HepG2 (cell line): Measurements from ENCODE around the gene VGLL4. TPM values are rescaled to one million over a fixed set of nuclear protein-coding genes. Genes with fewer than 3 reads are reported as not detected.

Experiments
- ATAC-seq: fragments of 200-7000 bp; cut with Tn5 transposase; 3 replicates; pipeline ENCODE4 v1.9.1; 2020; ENCODE audit warnings: mild to moderate bottlenecking, moderate library complexity
- BruUV-seq: library from RNA; stranded (reverse); fragments of 400-500 nt; replicated peaks from 2 replicates; lab custom pipeline; 2021; lab: Mats Ljungman, UMichigan
- CTCF ChIA-PET: fragments of 300-600 bp; formaldehyde crosslinking; extraction: SDS; loops from one replicate; lab custom pipeline; 2021; ENCODE audit warnings: low total read pairs, inconsistent platforms, low intra/inter-chr PET ratio; lab: Yijun Ruan, JAX
- POLR2A ChIA-PET: fragments of 350-600 bp; sonication (Branson Sonifier 250); formaldehyde crosslinking; loops from one replicate; lab custom pipeline; 2020; ENCODE audit warnings: antibody characterized with exemption, inconsistent platforms; lab: Yijun Ruan, JAX
- DNase-seq: peaks from one replicate; pipeline ENCODE4 v3.0.0-alpha.2; 2015; ENCODE audit warnings: low spot score
- FAIRE-seq: peaks from 3 replicates; lab custom pipeline; 2011; peaks lifted over from hg19 to GRCh38; lab: Jason Lieb, UNC
- H2AFZ ChIP-seq: one replicate; pipeline ENCODE4 v1.6.1; 2011; ENCODE audit warnings: low read length, inconsistent platforms
- H3K27ac ChIP-seq: fragments of 300-600 bp; 3 replicates; pipeline ENCODE4 v1.8.0; 2011; ENCODE audit warnings: mixed run types, mild to moderate bottlenecking, mixed read lengths, low read length, inconsistent platforms; ENCODE audit not compliant: insufficient read depth; ENCODE audit errors: extremely low read length
- H3K27me3 ChIP-seq, 2 experiments: fragments of 200-600 bp in 1 of 2; 2 replicates in 1 of 2; 3 replicates in 1 of 2; pipeline versions ENCODE4 v1.6.0 to v1.8.0; 2011; ENCODE audit warnings: low read length in 2 of 2, mild to moderate bottlenecking in 2 of 2, moderate library complexity in 2 of 2, inconsistent platforms in 1 of 2; ENCODE audit not compliant: insufficient read depth in 2 of 2, control insufficient read depth in 1 of 2
- H3K36me3 ChIP-seq, 2 experiments: fragments of 200-600 bp in 1 of 2; replicated peaks in 1 of 2; 2 replicates in 1 of 2; 3 replicates in 1 of 2; pipeline versions ENCODE4 v1.5.1 to v1.8.0; 2011; ENCODE audit warnings: low read length in 2 of 2, inconsistent platforms in 1 of 2; ENCODE audit not compliant: insufficient read depth in 2 of 2, control insufficient read depth in 1 of 2
- H3K4me1 ChIP-seq: 2 replicates; pipeline ENCODE4 v1.5.1; 2012; ENCODE audit warnings: low read length, inconsistent platforms; ENCODE audit not compliant: insufficient read depth
- H3K4me2 ChIP-seq: 2 replicates; pipeline ENCODE4 v1.6.0; 2011; ENCODE audit warnings: low read depth, low read length, inconsistent platforms
- H3K4me3 ChIP-seq, 3 experiments: fragments of 200-600 bp in 1 of 3; sonication (generic), shearing (Covaris generic) in 1 of 3; replicated peaks in 1 of 3; 2 replicates each; pipeline ENCODE4 v1.5.1; 2011 to 2016; ENCODE audit warnings: low read length in 3 of 3, inconsistent platforms in 2 of 3, low read depth in 2 of 3, mild to moderate bottlenecking in 2 of 3, control low read depth in 1 of 3, mixed read lengths in 1 of 3; ENCODE audit not compliant: insufficient read depth in 1 of 3
- H3K79me2 ChIP-seq: one replicate; pipeline ENCODE4 v1.6.1; 2011; ENCODE audit warnings: low read length, inconsistent platforms; ENCODE audit not compliant: insufficient read depth
- H3K9ac ChIP-seq: 2 replicates; pipeline ENCODE4 v1.6.0; 2011; ENCODE audit warnings: mild to moderate bottlenecking, low read depth, low read length, inconsistent platforms; ENCODE audit not compliant: insufficient read depth
- H3K9me3 ChIP-seq: 2 replicates; pipeline ENCODE4 v1.5.1; 2012; ENCODE audit warnings: mild to moderate bottlenecking, low read length
- H4K20me1 ChIP-seq: 2 replicates; pipeline ENCODE4 v1.6.0; 2011; ENCODE audit warnings: inconsistent platforms, mild to moderate bottlenecking, low read length, moderate library complexity; ENCODE audit not compliant: insufficient read depth
- CBX5 ChIP-seq: sonication (generic); formaldehyde crosslinking; IDR thresholded peaks from 2 replicates; pipeline ENCODE4 v1.4.0; 2020; ENCODE audit warnings: missing genetic modification reagents, borderline replicate concordance
- CREM ChIP-seq, 2 experiments: sonication (generic) in 1 of 2; formaldehyde crosslinking in 1 of 2; IDR thresholded peaks; 2 replicates each; pipeline versions ENCODE4 v1.4.0 to v1.6.1; 2016 to 2020; ENCODE audit warnings: antibody characterized with exemption in 1 of 2, mild to moderate bottlenecking in 1 of 2, missing genetic modification reagents in 1 of 2
- FOXK2 ChIP-seq: fragments of 450-650 bp; IDR thresholded peaks from 2 replicates; pipeline ENCODE4 v1.6.1; 2016
- HOXA7 ChIP-seq: sonication (generic); formaldehyde crosslinking; IDR thresholded peaks from 2 replicates; pipeline ENCODE4 v1.8.1; 2022; ENCODE audit warnings: mild to moderate bottlenecking, missing genetic modification reagents, moderate library complexity
- KDM2A ChIP-seq: sonication (generic); formaldehyde crosslinking; IDR thresholded peaks from 2 replicates; pipeline ENCODE4 v1.4.0; 2020; ENCODE audit warnings: low read depth, missing genetic modification reagents, borderline replicate concordance
- SMARCC2 ChIP-seq: fragments of 450-650 bp; IDR thresholded peaks from 2 replicates; pipeline ENCODE4 v1.6.1; 2017; ENCODE audit warnings: antibody characterized with exemption, mild to moderate bottlenecking
- SNRNP70 ChIP-seq: fragments of 200-400 bp; formaldehyde crosslinking; IDR thresholded peaks from 2 replicates; pipeline ENCODE4 v1.6.1; 2017; ENCODE audit warnings: mild to moderate bottlenecking, low read depth, low read length, moderate library complexity
- ZNF232 ChIP-seq: sonication (generic); formaldehyde crosslinking; IDR thresholded peaks from 2 replicates; pipeline ENCODE4 v1.4.0; 2020; ENCODE audit warnings: missing genetic modification reagents, borderline replicate concordance
- ZNF263 ChIP-seq: sonication (generic); formaldehyde crosslinking; IDR thresholded peaks from 2 replicates; pipeline ENCODE4 v1.4.0; 2020; ENCODE audit warnings: missing genetic modification reagents
- ZNF775 ChIP-seq: sonication (generic); formaldehyde crosslinking; IDR thresholded peaks from 2 replicates; pipeline ENCODE4 v1.4.0; 2020; ENCODE audit warnings: missing genetic modification reagents, mild to moderate bottlenecking, moderate library complexity, borderline replicate concordance
- WGBS: methylation state at CpG from one replicate; pipeline ENCODE4 v1.1.6; 2017; ENCODE audit warnings: low lambda C conversion rate; 5-methylcytosine and 5-hydroxymethylcytosine counted together
- in situ Hi-C: cut with HindIII; loops from 2 replicates; pipeline ENCODE4 v1.10.0; 2017; ENCODE audit warnings: low pct_unique_long_range_greater_than_20kb; ENCODE audit not compliant: extremely low pct_ligation_motif_present
- intact Hi-C: fragments of 100-400 bp; cut with micrococcal nuclease; formaldehyde crosslinking; loops from one replicate; pipeline ENCODE4 v1.10.0; 2022; ENCODE audit not compliant: unreplicated experiment
- polyA plus RNA-seq, 8 experiments: library from polyadenylated mRNA; depleted of rRNA in 3 of 8; stranded (reverse) in 7 of 8; unstranded in 1 of 8; fragments of >200 nt; fragmentation: Illumina TruSeq in 4 of 8; extraction: Trizol in 4 of 8; gene quantifications; 2 replicates each; pipeline versions ENCODE4 v1.2.1 to v1.2.3, GENCODE V29; 2011 to 2016; ENCODE audit warnings: low read depth in 4 of 8, missing spikeins in 1 of 8, mixed read lengths in 1 of 8; ENCODE audit not compliant: insufficient read depth in 1 of 8
- total RNA-seq, 5 experiments: library from RNA; depleted of rRNA; stranded (reverse); fragments of >200 nt; fragmentation: Illumina TruSeq; extraction: Trizol; gene quantifications; 2 replicates each; pipeline ENCODE4 v1.2.3, GENCODE V29; 2016; ENCODE audit warnings: low read depth in 1 of 5
- TF ChIP-seq, protein P1 (sequence below): sonication (generic); formaldehyde crosslinking; conservative IDR thresholded peaks from 2 replicates; pipeline ENCODE4 v1.4.0; 2020; ENCODE audit warnings: missing genetic modification reagents
- TF ChIP-seq, protein P2 (sequence below): sonication (generic); formaldehyde crosslinking; IDR thresholded peaks from 2 replicates; pipeline ENCODE4 v1.4.0; 2020; ENCODE audit warnings: missing genetic modification reagents
- TF ChIP-seq, protein P3 (sequence below): sonication (generic); formaldehyde crosslinking; IDR thresholded peaks from 2 replicates; pipeline ENCODE4 v1.8.1; 2023; ENCODE audit warnings: mild to moderate bottlenecking, inconsistent platforms, moderate library complexity, missing genetic modification reagents, borderline replicate concordance
- TF ChIP-seq, protein P4 (sequence below): sonication (generic); formaldehyde crosslinking; IDR thresholded peaks from 2 replicates; pipeline ENCODE4 v1.9.0; 2021; ENCODE audit warnings: missing genetic modification reagents, borderline replicate concordance

The VGLL4 gene
- total and polyA plus RNA-seq, 2 of the 13 experiments (the other 11 are each of a cell fraction or from before 2014, with no cell fraction given), result 23.2 to 39.0 TPM

GRCh38 chr3:11690863-11691766 lies 47.4 kb upstream of the VGLL4 start (continued):
- TF ChIP-seq KDM2A (CRISPR knock-in tag) (no peak), HOXA7 (CRISPR knock-in tag) (no peak), ZNF232 (no peak), FOXK2 (no peak)
- TF ChIP-seq, protein P1, sequence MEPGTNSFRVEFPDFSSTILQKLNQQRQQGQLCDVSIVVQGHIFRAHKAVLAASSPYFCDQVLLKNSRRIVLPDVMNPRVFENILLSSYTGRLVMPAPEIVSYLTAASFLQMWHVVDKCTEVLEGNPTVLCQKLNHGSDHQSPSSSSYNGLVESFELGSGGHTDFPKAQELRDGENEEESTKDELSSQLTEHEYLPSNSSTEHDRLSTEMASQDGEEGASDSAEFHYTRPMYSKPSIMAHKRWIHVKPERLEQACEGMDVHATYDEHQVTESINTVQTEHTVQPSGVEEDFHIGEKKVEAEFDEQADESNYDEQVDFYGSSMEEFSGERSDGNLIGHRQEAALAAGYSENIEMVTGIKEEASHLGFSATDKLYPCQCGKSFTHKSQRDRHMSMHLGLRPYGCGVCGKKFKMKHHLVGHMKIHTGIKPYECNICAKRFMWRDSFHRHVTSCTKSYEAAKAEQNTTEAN (CRISPR knock-in tag), result no peak
- TF ChIP-seq, protein P2, sequence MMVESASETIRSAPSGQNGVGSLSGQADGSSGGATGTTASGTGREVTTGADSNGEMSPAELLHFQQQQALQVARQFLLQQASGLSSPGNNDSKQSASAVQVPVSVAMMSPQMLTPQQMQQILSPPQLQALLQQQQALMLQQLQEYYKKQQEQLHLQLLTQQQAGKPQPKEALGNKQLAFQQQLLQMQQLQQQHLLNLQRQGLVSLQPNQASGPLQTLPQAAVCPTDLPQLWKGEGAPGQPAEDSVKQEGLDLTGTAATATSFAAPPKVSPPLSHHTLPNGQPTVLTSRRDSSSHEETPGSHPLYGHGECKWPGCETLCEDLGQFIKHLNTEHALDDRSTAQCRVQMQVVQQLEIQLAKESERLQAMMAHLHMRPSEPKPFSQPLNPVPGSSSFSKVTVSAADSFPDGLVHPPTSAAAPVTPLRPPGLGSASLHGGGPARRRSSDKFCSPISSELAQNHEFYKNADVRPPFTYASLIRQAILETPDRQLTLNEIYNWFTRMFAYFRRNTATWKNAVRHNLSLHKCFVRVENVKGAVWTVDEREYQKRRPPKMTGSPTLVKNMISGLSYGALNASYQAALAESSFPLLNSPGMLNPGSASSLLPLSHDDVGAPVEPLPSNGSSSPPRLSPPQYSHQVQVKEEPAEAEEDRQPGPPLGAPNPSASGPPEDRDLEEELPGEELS, result no peak

DNA sequence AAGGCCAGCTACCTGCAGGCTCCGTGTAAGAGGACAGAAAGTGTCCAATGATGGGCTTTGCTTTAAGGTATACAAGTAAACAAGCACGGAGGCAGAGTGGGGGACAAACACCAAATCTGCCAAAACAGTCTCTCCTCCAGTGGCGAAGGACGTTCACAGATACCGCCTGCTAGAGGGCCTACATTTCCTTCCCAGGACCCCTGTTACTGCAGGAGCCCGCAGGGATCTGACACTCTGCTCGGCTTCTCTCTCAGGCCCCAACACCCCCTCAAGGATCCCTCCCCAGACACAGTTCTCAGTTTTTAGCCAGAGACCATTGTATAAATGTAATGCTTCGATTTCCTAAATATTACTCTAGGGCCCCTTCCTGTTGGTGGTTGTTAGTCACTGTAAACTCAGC lies 46.0 kb upstream of the VGLL4 start:
- WGBS, result 93% methylated on average over 8 of the region's 8 CpGs
- Histone ChIP-seq H2AFZ (no peak overlapping the region), H3K4me3 (no peak overlapping the region), H3K27me3 (no peaks in the 10 kb centered on the region), H4K20me1 (0 out of 2 replicates have a peak, but pooled peaks cover 7% of the 10 kb centered on the region), H3K36me3 (no peaks in the 10 kb centered on the region; a peak in 1 of 5 replicates), H3K4me2 (no peak overlapping the region), H3K9me3 (no peaks in the 10 kb centered on the region), H3K27ac (no peak overlapping the region), H3K4me1 (no peaks in the 10 kb centered on the region), H3K79me2 (no peaks in the 10 kb centered on the region), H3K9ac (no peak overlapping the region)
- BruUV-seq, result no TSS peak
- DNase-seq (no peak), FAIRE-seq (no peak), ATAC-seq (no peak)
- TF ChIP-seq CBX5 (CRISPR knock-in tag) (no peak), ZNF263 (CRISPR knock-in tag) (no peak), ZNF775 (no peak), KDM2A (CRISPR knock-in tag) (no peak), CREM (IDR thresholded peaks at IDR 0.05) (no peak), CREM (CRISPR knock-in tag; IDR thresholded peaks at IDR 0.05) (no peak), SMARCC2 (no peak), SNRNP70 (no peak)
- TF ChIP-seq, protein P3, sequence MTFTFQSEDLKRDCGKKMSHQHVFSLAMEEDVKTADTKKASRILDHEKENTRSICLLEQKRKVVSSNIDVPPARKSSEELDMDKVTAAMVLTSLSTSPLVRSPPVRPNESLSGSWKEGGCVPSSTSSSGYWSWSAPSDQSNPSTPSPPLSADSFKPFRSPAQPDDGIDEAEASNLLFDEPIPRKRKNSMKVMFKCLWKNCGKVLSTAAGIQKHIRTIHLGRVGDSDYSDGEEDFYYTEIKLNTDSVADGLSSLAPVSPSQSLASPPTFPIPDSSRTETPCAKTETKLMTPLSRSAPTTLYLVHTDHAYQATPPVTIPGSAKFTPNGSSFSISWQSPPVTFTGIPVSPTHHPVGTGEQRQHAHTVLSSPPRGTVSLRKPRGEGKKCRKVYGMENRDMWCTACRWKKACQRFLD, result no peak
- TF ChIP-seq, protein P4, sequence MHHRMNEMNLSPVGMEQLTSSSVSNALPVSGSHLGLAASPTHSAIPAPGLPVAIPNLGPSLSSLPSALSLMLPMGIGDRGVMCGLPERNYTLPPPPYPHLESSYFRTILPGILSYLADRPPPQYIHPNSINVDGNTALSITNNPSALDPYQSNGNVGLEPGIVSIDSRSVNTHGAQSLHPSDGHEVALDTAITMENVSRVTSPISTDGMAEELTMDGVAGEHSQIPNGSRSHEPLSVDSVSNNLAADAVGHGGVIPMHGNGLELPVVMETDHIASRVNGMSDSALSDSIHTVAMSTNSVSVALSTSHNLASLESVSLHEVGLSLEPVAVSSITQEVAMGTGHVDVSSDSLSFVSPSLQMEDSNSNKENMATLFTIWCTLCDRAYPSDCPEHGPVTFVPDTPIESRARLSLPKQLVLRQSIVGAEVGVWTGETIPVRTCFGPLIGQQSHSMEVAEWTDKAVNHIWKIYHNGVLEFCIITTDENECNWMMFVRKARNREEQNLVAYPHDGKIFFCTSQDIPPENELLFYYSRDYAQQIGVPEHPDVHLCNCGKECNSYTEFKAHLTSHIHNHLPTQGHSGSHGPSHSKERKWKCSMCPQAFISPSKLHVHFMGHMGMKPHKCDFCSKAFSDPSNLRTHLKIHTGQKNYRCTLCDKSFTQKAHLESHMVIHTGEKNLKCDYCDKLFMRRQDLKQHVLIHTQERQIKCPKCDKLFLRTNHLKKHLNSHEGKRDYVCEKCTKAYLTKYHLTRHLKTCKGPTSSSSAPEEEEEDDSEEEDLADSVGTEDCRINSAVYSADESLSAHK (CRISPR knock-in tag), result no peak
- ChIA-PET CTCF (no interaction called here), POLR2A (no interaction called here)
- intact Hi-C loops, result no loop called here
- in situ Hi-C loops, result no loop called here
